HG03095 (cell line): ENCODE data around the gene ESCO1.
"Not testable (repeated sequence)": the region's sequence is repeated elsewhere in the genome, so short reads cannot be mapped to it uniquely, and the experiment has no call there.

Source experiments
- ATAC-seq: cut with Tn5 transposase; IDR thresholded peaks from one replicate; pipeline ENCODE4 v1.9.1; 2021; ENCODE audit warnings: moderate library complexity; ENCODE audit not compliant: unreplicated experiment

Gene ESCO1

DNA sequence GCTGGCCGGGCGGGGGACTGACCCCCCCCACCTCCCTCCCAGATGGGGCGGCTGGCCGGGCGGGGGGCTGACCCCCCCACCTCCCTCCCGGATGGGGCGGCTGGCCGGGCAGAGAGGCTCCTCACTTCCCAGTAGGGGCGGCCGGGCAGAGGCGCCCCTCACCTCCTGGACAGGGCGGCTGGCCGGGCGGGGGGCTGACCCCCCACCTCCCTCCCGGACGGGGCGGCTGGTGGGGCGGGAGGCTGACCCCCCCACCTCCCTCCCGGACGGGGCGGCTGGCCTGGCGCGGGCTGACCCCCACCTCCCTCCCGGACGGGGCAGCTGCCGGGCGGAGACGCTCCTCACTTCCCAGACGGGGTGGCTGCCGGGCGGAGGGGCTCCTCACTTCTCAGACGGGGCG, 8.1 kb downstream of the ESCO1 start:
- not testable (repeated sequence) for ATAC-seq

DNA sequence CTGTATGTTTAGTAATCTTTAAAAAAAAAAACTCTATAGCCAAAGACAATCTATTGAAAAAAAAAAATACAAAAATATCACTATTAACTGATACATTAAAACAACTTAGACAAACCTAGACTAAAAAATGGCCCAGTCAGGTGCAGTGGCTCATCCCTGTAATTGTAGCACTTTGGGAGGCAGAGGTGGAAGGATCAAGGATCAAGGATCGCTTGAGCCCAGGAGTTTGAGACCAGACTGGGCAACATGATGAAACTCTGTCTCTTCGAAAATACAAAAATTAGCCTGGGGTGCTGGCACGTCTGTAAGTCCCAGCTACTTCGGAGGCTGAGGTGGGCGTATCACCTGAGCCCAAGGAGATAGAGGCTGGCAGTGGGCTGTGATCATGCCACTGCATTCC, 16.1 kb downstream of the ESCO1 start:
- no peak for ATAC-seq

DNA sequence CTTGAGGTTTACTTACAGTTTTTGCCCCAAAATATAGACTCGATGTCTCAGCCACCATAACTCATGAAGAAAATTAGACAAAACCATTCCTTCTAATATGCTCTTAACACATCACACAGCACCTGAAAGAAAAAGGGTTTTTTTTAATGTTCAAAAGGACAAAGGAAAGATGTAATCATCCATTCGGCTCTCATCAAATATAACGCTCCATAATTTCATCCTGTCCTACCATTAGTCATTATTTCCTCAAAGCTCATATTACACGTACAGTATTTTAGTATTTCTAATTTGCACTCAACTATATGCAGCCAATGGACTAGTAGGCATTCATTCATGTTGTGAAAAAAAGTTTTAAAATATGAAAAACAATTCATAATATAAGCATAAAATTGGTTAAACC, 24.8 kb downstream of the ESCO1 start:
- ATAC-seq = no peak

DNA sequence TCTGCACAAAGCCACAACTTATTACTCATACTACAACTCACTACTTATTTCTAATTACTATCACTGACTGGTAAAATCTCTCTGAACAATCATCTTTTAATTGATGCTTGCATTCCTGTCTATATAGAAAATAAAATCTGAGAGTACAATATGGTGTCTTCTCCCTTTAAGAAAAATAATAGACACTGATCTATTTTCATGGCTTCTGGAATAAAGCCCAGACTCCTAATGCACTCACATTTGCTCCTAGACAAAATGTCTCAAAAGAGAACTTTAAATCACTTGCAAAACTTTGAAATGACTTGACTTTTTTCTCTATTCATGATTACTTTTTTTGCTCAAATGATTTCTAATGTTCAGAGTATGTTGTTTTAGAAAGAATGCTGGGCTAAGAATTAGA, 28.7 kb downstream of the ESCO1 start:
- no peak for ATAC-seq

DNA sequence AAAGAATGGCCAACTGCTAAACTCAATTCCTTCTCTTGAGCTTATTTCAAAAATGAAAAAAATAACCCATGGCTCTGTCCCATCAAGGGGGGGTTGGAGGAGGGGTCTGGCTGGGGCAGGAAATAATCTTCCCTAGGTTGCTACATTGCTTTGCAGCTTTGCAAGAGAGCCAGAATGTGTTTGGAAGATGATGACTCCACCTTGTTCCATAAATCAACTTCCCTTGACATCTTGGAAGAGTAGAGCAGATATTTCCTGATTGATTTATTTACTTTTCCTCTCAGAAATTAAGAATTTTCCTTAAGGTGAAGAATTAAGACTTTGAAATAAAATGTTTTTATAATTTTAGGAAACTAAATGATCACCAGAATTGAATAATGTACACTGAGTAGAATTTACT, 41.3 kb downstream of the ESCO1 start:
- ATAC-seq = no peak

DNA sequence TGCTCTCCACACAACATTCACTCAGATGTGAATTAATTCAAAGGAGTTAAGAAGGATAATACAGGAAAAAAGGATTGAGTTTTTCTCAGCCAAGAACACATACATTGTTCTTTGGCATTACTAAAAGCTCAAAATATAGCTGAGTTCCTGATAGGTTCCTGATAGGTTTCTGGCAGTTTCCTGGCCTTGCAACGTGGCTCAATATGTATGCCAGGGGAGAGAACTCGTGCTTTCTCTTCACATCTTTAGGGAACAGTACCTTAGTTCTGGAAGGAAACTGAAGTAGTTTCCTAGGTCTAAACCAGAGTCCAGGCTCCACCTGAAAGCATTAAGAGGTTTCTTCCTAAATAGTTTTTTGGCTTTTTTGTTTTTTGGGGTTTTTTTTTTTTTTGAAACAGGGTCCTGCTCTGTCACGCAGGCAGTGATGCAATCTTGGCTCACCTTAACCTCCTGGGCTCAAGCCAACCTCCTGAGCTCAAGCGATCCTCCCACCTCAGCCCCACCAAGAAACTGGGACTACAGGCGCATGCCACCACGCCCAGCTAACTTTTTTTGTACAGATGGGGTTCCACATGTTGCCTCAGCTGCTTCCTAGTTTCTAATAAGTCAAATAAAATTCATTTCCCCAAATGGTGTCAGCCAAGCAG, 42.8 kb downstream of the ESCO1 start:
- ATAC-seq = no peak

DNA sequence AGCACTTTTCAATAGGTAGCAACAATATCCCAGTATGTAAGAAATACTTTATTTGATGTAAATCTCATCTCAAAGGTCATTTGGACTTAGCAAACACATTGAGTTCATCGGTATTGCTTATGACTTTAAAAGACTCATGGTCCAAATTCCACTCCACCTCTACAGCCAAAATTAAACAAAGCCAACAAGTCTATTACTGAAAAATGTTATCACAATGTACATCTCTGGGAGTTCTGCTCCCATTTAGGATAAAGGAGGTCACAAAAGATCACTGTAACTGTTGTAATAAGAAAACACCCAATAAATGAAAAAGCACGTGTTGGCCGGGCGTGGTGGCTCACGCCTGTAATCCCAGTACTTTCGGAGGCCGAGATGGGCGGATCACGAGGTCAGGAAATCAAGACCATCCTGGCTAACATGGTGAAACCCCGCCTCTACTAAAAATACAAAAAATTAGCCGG, 50.0 kb downstream of the ESCO1 start:
- ATAC-seq = no peak

DNA sequence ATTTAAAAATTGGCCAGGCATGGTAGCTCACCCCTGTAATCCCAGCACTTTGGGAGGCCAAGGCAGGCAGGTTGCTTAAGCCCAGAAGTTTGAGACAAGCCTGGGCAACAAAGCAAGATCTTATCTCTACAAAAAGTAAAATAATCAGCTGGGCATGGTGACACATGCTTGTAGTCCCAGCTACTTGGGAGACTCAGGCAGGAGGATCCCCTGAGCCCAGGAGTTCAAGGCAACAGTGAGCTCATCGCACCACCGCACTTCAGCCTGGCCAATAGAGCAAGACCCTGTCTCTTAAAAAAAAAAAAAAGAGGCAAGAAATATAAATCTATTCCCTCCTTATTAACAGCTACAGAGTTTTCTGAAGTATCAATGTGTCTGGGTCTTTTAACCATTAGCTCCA, 51.9 kb downstream of the ESCO1 start:
- ATAC-seq = no peak

DNA sequence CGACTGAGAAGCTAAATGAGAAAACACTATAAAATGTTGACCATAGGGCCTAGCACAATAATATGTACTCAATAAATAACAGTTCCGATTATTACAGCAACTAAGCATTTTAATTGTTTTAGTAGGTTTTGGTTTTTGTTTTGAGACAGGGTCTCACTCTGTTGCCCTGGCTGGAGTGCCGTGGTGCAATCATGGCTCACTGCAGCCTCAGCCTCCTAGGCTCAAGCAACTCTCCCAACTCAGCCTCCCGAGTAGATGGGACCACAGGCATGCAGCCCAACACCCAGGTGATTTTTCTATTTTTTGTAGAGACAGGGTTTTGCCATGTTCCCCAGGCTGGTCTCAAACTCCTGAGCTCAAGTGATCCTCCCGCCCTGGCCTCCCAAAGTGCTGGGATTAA, 54.1 kb downstream of the ESCO1 start:
- ATAC-seq = no peak

DNA sequence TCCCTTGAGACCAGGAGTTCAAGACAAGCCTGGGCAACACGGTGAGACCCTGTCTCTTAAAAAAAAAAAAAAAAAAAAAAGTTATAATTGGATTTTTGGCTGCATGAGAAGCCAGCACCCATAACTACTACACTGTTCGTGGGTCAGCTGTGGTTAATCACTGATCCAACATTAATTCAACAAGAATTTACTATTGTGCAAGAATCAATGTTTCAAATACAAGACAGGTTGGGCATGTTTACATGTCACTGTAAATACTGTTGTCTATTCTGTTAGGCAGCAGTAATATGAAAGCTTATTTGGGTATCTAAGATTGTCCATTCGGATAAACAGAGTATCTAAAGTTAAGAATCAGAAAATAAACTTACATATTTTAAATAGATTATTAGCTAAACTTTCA, 62.3 kb downstream of the ESCO1 start:
- ATAC-seq = no peak

DNA sequence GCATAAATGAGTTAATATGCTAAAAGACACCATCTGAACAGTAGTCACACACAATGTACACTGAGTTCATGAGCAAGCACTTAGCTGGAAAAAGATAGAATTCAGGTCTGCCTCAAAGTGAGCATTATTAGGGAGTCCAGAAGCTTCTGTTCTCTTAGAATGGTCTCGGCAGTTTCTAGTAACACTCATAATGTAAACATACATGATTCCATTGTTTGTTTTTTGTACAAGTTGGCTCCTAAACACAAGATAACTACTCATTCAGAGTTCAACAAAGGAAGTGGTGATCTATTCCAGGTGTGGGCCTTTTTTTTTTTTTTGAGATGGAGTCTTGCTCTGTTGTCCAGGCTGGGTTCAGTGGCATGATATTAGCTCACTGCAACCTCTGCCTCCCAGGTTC, 66.2 kb downstream of the ESCO1 start:
- no peak for ATAC-seq

DNA sequence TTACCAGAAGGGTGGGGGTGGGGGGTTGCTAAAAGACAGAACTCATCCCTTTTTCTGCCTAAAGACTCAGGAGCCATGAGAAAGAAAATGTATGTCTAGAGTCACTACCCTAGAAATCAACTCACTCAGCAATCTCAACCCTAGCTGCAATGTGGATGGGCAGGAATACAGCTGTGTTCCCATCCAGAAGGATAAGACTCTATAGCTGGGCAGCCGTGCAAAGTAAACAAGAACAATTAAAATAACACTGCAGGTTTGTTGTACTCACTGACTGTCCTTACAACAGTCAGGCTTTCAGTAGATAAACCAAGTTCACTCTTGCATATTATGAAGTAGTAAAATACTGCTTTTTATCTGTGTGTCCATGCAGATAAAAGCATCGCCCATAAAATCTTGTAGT, 74.0 kb downstream of the ESCO1 start:
- ATAC-seq = no peak

DNA sequence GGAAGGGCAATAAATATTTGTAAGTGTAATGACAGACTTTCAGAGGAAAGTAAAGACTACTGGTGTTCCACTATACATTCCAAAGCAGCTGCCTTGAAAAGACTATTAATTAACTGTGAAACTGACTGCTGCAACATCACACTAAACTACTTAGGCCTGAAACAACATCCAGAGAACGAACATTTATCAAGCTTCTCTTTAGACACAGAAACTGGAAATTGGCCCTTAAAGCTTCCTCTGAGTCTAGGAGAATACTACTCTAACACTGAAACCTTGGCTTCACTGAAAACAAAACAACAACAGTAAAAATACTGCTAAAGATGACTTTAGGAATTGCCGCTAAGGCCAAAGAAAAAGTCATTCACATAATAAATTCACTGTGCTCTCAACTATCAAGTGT, 74.6 kb downstream of the ESCO1 start:
- no peak for ATAC-seq

DNA sequence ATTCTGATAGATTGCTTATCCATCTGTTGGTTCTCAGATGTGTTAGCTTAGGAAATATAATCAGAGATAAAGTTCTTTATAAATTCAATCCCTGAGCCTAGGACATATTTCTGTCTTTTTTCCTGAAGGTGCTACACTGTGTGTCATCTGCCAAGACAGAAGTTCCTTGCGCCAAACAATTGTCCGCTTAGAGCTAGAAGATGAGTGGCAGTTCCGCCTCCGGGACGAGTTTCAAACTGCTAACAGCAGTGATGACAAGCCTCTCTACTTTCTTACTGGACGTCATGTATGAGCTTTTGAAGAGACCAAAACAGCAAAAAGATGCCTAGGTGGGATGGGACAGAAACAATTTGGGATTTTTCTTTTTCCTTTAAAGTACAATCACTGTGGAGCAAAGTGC, 78.0 kb downstream of the ESCO1 start:
- no peak for ATAC-seq

DNA sequence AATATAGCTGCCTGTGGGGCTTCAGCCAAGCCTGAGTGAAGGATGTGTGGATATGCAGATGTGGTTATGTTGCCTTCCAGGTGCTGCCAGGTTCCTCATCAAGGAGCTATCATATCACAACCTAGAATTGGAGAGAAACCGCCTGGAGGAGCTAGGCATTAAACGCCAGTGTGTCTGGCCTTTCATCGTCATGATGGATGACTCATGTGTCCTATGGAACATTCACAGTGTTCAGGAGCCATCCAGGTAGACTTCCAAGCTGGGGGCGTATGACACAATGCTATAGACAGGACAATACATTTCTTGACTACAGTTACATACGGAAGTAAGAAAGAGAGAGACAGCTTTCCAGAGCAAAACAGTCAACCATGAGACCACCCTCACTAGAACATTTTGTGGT, 86.8 kb downstream of the ESCO1 start:
- no peak for ATAC-seq

DNA sequence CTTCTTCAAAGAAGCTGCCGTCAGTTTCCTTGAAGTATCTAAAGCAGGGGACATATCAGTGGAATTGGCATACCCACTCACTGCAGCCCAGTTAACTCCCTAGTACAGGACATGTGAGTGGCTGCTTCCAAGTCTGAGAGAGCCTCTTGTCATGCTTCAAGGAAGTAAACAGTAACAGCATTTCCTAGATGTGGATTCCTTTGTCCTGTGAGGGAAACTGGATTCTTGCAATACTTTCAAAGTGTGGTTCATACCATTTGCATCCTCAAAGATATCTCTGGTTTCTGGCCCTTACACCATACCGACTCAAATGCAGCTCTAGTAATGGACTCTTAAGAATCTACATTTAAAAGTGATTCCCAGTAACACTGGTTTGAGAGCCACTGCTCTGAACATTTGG, 87.2 kb downstream of the ESCO1 start:
- ATAC-seq = no peak

DNA sequence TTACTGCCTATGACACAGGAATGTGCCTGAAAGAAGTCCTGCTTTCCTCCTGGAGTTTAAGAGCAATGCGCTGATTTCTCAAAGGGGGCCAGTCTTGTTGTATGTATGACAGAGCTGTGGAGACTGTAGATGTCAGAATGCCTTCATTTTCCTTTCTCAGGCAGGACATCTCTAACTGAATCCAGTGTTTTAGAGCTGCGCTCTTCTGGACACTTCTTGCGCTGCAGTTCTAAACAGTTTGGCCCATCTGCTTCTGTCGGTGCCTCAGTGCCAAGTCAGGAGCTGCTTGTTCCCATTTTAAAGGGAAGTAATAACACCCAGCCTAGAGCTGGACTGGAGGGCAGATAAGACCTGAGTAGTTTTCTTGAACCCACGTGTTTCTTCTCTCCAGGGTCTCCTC, 91.4 kb downstream of the ESCO1 start:
- no peak for ATAC-seq

DNA sequence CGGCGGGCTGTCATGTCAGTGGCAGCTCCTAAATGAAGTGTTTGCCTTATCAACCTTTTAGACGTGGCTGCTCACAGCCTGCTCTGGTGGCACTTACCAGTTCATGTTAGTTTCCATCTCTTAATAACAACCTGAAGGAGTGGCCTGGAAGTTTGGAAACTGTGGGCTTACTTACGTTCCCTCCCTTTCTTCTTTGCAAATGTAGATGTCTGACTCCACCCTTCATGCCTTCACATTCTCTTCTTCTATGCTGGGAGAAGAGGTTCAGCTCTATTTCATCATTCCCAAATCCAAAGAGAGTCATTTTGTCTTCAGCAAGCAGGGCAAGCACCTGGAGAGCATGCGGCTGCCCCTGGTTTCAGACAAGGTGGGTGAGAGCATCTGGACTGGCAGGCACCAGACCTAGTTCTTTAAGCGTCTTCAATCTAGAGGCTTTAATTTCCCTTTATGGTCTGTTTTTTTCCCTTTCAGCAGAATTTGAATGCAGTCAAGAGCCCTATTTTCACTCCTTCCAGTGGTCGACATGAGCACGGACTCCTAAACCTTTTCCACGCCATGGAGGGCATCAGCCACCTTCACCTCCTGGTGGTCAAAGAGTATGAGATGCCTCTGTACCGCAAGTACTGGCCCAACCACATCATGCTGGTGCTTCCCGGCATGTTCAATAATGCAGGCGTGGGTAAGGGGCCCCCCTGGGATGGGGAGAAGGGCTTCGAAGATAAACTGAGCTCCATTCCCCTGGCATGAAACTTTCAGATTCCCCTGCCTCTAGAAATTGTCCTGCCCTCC, 92.4 kb downstream of the ESCO1 start:
- ATAC-seq = no peak

DNA sequence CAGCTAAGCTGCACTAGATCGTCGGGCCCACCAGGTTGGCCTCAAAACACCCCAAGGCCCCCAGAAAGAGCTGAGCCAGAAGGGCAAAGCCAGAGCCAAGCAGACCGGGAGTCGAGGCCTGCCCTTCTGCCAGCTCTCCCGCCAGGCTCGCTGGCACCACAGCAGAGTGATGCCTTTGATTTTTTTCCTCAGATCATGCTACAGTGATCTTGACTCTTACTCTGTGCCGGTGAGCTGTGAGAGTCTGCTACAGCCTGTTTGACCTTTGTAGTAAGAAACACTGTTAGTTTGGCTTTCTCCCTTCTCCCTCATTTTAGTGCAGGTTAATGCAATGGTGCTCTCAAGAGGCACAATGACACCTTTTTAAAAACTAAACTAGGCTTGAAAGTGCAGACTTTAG, 97.8 kb downstream of the ESCO1 start:
- no peak for ATAC-seq

DNA sequence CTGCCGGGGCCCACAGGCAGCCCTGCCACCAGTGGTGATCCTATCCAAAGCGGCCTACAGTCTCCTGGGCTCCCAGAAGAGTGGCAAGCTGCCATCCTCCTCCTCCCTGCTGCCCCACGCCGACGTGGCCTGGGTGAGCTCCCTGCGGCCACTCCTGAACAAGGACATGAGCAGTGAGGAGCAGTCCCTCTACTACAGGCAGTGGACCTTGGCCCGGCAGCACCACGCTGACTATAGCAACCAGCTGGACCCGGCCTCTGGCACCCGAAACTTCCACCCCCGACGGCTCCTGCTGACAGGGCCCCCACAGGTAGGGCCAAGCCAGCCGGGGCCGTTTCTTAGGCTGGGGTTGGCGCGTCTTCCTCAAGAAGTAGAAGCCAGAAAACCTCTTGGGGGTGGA, 100.5 kb downstream of the ESCO1 start:
- no peak for ATAC-seq

DNA sequence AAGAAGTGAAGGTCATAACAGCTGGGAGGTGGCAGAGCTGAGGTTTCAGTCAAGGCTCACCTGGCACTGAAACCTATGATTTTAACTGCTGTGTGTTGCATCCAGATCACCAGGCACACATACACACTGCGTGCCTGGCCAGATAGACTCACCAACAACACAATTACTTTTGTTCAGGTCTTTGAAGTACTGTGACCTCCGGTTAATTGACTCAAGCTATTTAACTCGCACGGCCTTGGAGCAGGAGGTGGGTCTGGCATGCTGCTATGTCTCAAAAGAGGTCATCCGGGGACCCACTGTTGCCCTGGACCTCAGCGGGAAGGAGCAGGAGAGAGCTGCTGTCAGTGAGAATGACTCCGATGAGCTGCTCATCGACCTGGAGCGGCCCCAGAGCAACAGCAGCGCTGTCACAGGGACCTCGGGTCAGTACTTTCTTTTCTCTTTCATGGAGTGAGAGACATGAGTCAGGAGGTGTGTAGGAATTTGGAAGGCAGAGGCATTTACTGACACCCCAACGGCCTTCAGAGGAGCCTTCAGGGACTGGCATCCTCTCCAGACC, 104.1 kb downstream of the ESCO1 start:
- no peak for ATAC-seq

DNA sequence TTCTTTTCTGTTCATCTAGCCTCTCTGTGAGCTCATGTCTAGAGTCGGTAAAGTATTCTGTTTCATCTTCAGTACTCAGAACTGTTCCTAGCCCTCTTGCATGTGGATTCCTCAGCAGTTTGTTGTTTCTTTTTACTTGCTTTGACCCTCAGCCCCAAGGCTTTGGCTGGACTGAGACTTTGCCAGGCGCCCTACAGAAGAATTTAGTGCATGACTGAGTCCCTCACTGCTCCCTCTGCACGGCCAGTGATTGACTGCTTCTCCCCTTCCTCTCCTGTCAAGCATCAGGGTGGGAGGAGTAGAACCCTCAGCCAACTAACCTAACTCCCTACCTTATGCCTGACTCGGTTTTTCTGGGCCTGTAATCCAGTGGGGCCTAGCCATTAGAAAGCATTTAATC, 109.8 kb downstream of the ESCO1 start:
- no peak for ATAC-seq
